Measurements from ENCODE around the gene ZNF700. TPM values are rescaled to one million over a fixed set of nuclear protein-coding genes. Genes with fewer than 3 reads are reported as not detected.

Gene ZNF700
- total and polyA plus RNA-seq, 9 of the 15 experiments (the other 6 are each of a cell fraction or from before 2014, with no cell fraction given), result 10.3 to 24.7 (median 14.1) TPM

- H3K27ac ChIP-seq (ENCODE audit: extremely low read depth, low read depth, low read length), result no peak overlapping the region
- POLR2A ChIA-PET, result no interaction called here
- CTCF ChIA-PET (ENCODE audit: low intra/inter-chr PET ratio), result no interaction called here
- BruUV-seq (replicated peaks), result no TSS peak
- in situ Hi-C loops (cut with MboI) (no loop called here), intact Hi-C loops (cut with micrococcal nuclease) (no loop called here)
- no peaks in the 10 kb centered on the region for H3K36me3 ChIP-seq (ENCODE audit: control insufficient read depth, insufficient read depth, low read length)
- no peaks in the 10 kb centered on the region for H3K9me1 ChIP-seq (ENCODE audit: control insufficient read depth, insufficient read depth, low read length)
- no peaks in the 10 kb centered on the region for H3K79me2 ChIP-seq (ENCODE audit: control insufficient read depth, insufficient read depth, low read length)
- no peaks in the 10 kb centered on the region for H4K20me1 ChIP-seq (replicated peaks; ENCODE audit: control insufficient read depth, insufficient read depth, low read length)
- no peaks in the 10 kb centered on the region for H3K27me3 ChIP-seq (ENCODE audit: control insufficient read depth in 2 of 2, insufficient read depth in 2 of 2, low read length in 2 of 2)
- WGBS (ENCODE audit: insufficient coverage, low coverage, missing lambda C conversion rate), result 0% methylated on average over 5 of the region's 5 CpGs
- DNase-seq (ENCODE audit: extremely low read depth in 1 of 4, low spot score in 3 of 4) (no peak), ATAC-seq (no peak), FAIRE-seq (no peak)
- no peak overlapping the region for H3K4me2 ChIP-seq (ENCODE audit: insufficient read depth, low read length)
- peaks cover 2% of the 10 kb centered on the region; the same call in 1 of the 2 replicates for H3K9me3 ChIP-seq (replicated peaks; ENCODE audit: control insufficient read depth, insufficient read depth, low read depth, low read length)
- H3K4me1 ChIP-seq (replicated peaks in 1 of 2; ENCODE audit: control insufficient read depth in 2 of 2, insufficient read depth in 2 of 2, low read length in 2 of 2), result no peaks in the 10 kb centered on the region
- H3K9ac ChIP-seq (ENCODE audit: insufficient read depth in 1 of 2, low read depth in 2 of 2, low read length in 2 of 2), result no peak overlapping the region
- no peak overlapping the region for H2AFZ ChIP-seq (ENCODE audit: low read depth, low read length)
- no peak overlapping the region for H3K4me3 ChIP-seq
- TF ChIP-seq RFX5 (IDR thresholded peaks at IDR 0.05; ENCODE audit: low read depth, low read length), result peak; percentile 66; the same call in 1 of the 2 replicates
- TF ChIP-seq ZNF79 (CRISPR knock-in tag; IDR thresholded peaks at IDR 0.05; ENCODE audit: low read depth), result no peak
- no peak for TF ChIP-seq ZC3H11A (IDR thresholded peaks at IDR 0.05; ENCODE audit: low read depth, low read length)
- TF ChIP-seq HES1 (IDR thresholded peaks at IDR 0.05; ENCODE audit: low read depth), result no peak
- no peak for TF ChIP-seq CTBP1 (IDR thresholded peaks at IDR 0.05; ENCODE audit: borderline replicate concordance)
Measured at GRCh38 chr19:11973019-11973810, 48.3 kb downstream of the ZNF700 start.
